Measurements from ENCODE around the gene BCL7A.

GRCh38 chr12:122100568-122100967 lies 78.9 kb downstream of the BCL7A start:
- no peak for TF ChIP-seq ZNF274 (IDR thresholded peaks at IDR 0.05; ENCODE audit: insufficient read depth, insufficient read length)
- no peak for TF ChIP-seq BHLHE40 (IDR thresholded peaks at IDR 0.05; ENCODE audit: borderline replicate concordance in 1 of 2, low read depth in 2 of 2, low read length in 1 of 2)
- no peak for TF ChIP-seq ZNF24 (IDR thresholded peaks at IDR 0.05)

Measured in GM12878 (cell line).